Kidney (tissue), 14 donors: ENCODE data around the gene FARS2. TPM values are rescaled to one million over a fixed set of nuclear protein-coding genes. Genes with fewer than 3 reads are reported as not detected.

Source experiments
- DNase-seq, 5 donors: peaks; one replicate each; pipeline ENCODE4 v3.0.0-alpha.2; 2013 to 2020
- FAIRE-seq: peaks from 2 replicates; lab custom pipeline; 2012; peaks lifted over from hg19 to GRCh38; lab: Jason Lieb, UNC
- H3K27ac ChIP-seq, 2 donors: one replicate each; pipeline ENCODE4 v1.7.0; 2013; ENCODE audit warnings: low read depth in 2 of 2, low read length in 2 of 2, inconsistent platforms in 1 of 2
- H3K27me3 ChIP-seq: one replicate; pipeline ENCODE4 v1.7.1; 2013; ENCODE audit warnings: low read length, inconsistent platforms; ENCODE audit not compliant: control insufficient read depth, insufficient read depth
- H3K36me3 ChIP-seq, 3 donors: one replicate each; pipeline versions ENCODE4 v1.7.0 to v1.7.1; 2013; ENCODE audit warnings: low read length in 3 of 3, control low read depth in 1 of 3, inconsistent platforms in 1 of 3; ENCODE audit not compliant: insufficient read depth in 3 of 3, control insufficient read depth in 2 of 3
- H3K4me1 ChIP-seq, 3 donors: one replicate each; pipeline versions ENCODE4 v1.7.0 to v1.7.1; 2013; ENCODE audit warnings: low read length in 3 of 3, inconsistent platforms in 1 of 3, low read depth in 1 of 3; ENCODE audit not compliant: control insufficient read depth in 2 of 3, insufficient read depth in 2 of 3
- H3K4me3 ChIP-seq, 3 donors: one replicate each; pipeline versions ENCODE4 v1.7.0 to v1.8.1; 2013; ENCODE audit warnings: low read length in 3 of 3, control low read depth in 1 of 3, inconsistent platforms in 1 of 3
- H3K9ac ChIP-seq, 3 donors: one replicate each; pipeline versions ENCODE4 v1.7.0 to v1.7.1; 2013; ENCODE audit warnings: low read length in 3 of 3, control low read depth in 1 of 3, inconsistent platforms in 1 of 3
- H3K9me3 ChIP-seq, 3 donors: one replicate each; pipeline versions ENCODE4 v1.7.0 to v1.7.1; 2013; ENCODE audit warnings: low read length in 3 of 3, control low read depth in 1 of 3, inconsistent platforms in 1 of 3; ENCODE audit not compliant: control insufficient read depth in 2 of 3, insufficient read depth in 1 of 3
- CTCF ChIP-seq: IDR thresholded peaks from 3 replicates; pipeline ENCODE4 v1.5.1; 2012; ENCODE audit warnings: mild to moderate bottlenecking, moderate library complexity, borderline replicate concordance; ENCODE audit not compliant: insufficient read depth; ENCODE audit errors: extremely low read depth
- intact Hi-C: fragments of 100-400 bp; cut with DNase I; formaldehyde crosslinking; loops from one replicate; pipeline ENCODE4 v1.11.1; 2022
- polyA plus RNA-seq: library from polyadenylated mRNA; stranded (reverse); fragments of 350-450 nt; fragmentation: Illumina TruSeq; extraction: RNeasy Lipid Tissue Mini Kit (QIAGEN cat#74804); gene quantifications from one replicate; pipeline ENCODE4 v1.2.3, GENCODE V29; 2014; ENCODE audit warnings: low read depth, low replicate concordance; ENCODE audit not compliant: insufficient read depth
- total RNA-seq: library from RNA; stranded (reverse); fragmentation: NEBNext Ultra II Directional; extraction: Animal tissue kit (Norgen Biotek cat#: 25700); gene quantifications from one replicate; pipeline ENCODE4 v1.2.1, GENCODE V29; 2021
- donor health status: control.
- donor health status: control.
- donor health status: control.
- donor health status: control.
- donor health status: control.
- donor health status: DM: yes; HTN: yes; CAD: no.
- donor health status: Normal renal cell carcinoma (clear cell type).

The FARS2 gene
- total and polyA plus RNA-seq, 2 donors from 2014 or later: 22.1 to 24.8 TPM

- TF ChIP-seq CTCF: no peak
- FAIRE-seq: no peak
- no peak overlapping the region for H3K4me3 ChIP-seq
These were observed 328.3 kb downstream of the FARS2 start for GRCh38 chr6:5589422-5590141.

GRCh38 chr6:5590187-5590586 lies 328.9 kb downstream of the FARS2 start:
- Histone ChIP-seq H3K27me3 (no peaks in the 10 kb centered on the region), H3K9ac (no peak overlapping the region), H3K9me3 (no peaks in the 10 kb centered on the region), H3K4me3 (no peak overlapping the region), H3K36me3 (no peaks in the 10 kb centered on the region), H3K4me1 (no peaks in the 10 kb centered on the region), H3K27ac (no peak overlapping the region)
- no peak for DNase-seq
- no peak for TF ChIP-seq CTCF
- no peak for FAIRE-seq
- intact Hi-C loops: no loop called here

More at GRCh38 chr6:5589422-5590141, 328.3 kb downstream of the FARS2 start:
- Histone ChIP-seq H3K36me3 (no peaks in the 10 kb centered on the region), H3K27me3 (no peaks in the 10 kb centered on the region), H3K27ac (no peak overlapping the region), H3K9ac (no peak overlapping the region), H3K4me1 (no peaks in the 10 kb centered on the region), H3K9me3 (no peaks in the 10 kb centered on the region)
- intact Hi-C loops: no loop called here
- DNase-seq: no peak

GRCh38 chr6:5592886-5593519 lies 331.7 kb downstream of the FARS2 start:
- Histone ChIP-seq H3K27ac (no peak overlapping the region), H3K4me3 (no peak overlapping the region), H3K4me1 (no peaks in the 10 kb centered on the region), H3K27me3 (no peaks in the 10 kb centered on the region), H3K36me3 (no peaks in the 10 kb centered on the region), H3K9ac (no peak overlapping the region), H3K9me3 (no peaks in the 10 kb centered on the region)
- DNase-seq (no peak), FAIRE-seq (no peak)
- no peak for TF ChIP-seq CTCF
- intact Hi-C loops: no loop called here
